PC-3 (cell line): Measurements from ENCODE around the gene NSMF.

Experiments used
- EZH2phosphoT487 ChIP-seq: fragments of 300-600 bp; sonication (generic); IDR thresholded peaks from 2 replicates; pipeline ENCODE4 v1.6.1; 2018; ENCODE audit warnings: mild to moderate bottlenecking, antibody characterized with exemption, low read length, borderline replicate concordance
- TF ChIP-seq, protein P1 (sequence below): fragments of 300-600 bp; sonication (generic); conservative IDR thresholded peaks from 2 replicates; pipeline ENCODE4 v1.5.1; 2017; ENCODE audit warnings: antibody characterized with exemption, low read depth, mild to moderate bottlenecking, low read length

GRCh38 chr9:137491735-137492432 lies 32.8 kb upstream of the NSMF start:
- TF ChIP-seq, protein P1, sequence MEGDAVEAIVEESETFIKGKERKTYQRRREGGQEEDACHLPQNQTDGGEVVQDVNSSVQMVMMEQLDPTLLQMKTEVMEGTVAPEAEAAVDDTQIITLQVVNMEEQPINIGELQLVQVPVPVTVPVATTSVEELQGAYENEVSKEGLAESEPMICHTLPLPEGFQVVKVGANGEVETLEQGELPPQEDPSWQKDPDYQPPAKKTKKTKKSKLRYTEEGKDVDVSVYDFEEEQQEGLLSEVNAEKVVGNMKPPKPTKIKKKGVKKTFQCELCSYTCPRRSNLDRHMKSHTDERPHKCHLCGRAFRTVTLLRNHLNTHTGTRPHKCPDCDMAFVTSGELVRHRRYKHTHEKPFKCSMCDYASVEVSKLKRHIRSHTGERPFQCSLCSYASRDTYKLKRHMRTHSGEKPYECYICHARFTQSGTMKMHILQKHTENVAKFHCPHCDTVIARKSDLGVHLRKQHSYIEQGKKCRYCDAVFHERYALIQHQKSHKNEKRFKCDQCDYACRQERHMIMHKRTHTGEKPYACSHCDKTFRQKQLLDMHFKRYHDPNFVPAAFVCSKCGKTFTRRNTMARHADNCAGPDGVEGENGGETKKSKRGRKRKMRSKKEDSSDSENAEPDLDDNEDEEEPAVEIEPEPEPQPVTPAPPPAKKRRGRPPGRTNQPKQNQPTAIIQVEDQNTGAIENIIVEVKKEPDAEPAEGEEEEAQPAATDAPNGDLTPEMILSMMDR = no peak
- TF ChIP-seq EZH2phosphoT487 = no peak
